HG03175 (cell line): ENCODE measurements around the gene PLAGL2.
"Not testable (repeated sequence)": the region's sequence is repeated elsewhere in the genome, so short reads cannot be mapped to it uniquely, and the experiment has no call there.

Source experiments
- ATAC-seq: cut with Tn5 transposase; IDR thresholded peaks from one replicate; pipeline ENCODE4 v1.9.1; 2021; ENCODE audit warnings: mild to moderate bottlenecking, moderate library complexity; ENCODE audit not compliant: unreplicated experiment

PLAGL2 gene

DNA sequence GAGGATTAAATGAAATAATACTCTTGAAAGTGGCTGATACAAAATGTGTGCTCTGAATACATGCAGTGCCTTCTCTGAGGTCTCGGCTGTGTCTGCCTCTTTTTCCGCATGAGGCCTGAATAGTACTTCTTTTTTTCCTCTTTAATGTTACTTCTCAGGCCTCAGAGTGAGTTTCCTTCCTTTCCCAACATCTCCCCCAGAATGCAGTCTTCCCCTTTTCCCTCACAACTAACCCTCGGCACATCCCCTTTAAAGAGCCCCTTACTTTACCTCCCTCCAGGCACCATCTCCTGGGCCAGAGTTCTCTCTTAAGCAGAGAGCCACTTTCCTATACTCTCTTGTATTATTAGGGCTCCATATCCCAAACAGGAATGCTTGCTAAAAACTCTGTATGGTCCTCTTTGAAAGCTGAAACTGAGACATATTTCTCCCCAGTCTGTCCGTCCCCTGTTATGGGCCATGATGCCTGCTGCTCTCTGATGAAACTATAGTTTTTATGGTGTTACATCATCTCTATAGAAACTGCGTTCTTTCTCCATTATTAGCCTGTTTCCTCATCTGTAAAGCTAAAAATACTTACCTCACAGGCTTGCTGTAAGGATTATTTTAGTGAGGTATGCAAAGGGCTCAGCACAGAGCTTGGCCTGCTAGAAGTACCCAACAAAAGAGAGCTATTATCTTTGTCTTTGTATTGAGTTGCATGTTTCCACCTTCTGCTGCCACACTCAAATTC lies 2.3 kb downstream of the PLAGL2 start:
- no peak for ATAC-seq

DNA sequence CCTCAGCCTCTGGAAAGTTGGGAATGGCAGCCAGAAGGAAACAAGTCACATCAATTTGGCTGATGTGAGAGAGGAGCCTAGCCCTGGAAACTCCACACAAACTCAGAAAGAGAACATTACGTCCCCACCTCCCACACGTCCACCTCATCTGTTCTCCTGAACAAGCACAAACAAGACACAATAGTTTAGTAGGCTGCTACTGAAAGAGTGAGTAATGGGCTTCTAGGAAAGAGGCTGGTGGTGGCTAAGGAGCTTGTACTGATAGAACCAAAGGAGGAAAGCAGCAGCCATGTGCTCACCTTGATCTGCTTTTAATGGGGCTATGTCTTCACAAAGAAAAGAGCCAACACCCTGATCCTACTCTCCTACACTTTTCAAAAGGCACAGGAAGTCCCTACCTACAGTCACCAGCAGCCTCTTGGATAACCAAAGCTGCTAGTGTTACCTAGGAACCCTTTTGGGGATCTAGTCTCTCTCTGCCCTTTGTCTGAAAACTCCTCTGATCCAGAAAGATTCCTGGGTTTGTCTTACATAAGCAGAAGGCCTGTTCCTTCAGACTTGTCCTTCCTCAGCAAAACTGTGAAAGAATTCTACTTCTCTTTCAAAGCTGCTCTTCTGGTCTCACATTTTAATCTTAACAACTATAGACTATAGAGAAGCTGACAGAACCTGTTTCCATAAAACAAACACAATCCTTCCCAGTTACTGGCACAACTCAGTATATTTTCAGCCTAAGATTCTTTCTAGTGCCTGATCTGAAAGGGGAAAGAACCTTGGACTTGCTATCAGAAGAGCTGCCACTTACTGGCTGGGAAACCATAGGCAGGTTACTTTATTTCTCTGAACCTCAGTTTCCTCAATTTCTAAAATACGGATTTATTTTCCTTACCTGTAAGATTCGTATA lies 3.1 kb downstream of the PLAGL2 start:
- ATAC-seq, result no peak

DNA sequence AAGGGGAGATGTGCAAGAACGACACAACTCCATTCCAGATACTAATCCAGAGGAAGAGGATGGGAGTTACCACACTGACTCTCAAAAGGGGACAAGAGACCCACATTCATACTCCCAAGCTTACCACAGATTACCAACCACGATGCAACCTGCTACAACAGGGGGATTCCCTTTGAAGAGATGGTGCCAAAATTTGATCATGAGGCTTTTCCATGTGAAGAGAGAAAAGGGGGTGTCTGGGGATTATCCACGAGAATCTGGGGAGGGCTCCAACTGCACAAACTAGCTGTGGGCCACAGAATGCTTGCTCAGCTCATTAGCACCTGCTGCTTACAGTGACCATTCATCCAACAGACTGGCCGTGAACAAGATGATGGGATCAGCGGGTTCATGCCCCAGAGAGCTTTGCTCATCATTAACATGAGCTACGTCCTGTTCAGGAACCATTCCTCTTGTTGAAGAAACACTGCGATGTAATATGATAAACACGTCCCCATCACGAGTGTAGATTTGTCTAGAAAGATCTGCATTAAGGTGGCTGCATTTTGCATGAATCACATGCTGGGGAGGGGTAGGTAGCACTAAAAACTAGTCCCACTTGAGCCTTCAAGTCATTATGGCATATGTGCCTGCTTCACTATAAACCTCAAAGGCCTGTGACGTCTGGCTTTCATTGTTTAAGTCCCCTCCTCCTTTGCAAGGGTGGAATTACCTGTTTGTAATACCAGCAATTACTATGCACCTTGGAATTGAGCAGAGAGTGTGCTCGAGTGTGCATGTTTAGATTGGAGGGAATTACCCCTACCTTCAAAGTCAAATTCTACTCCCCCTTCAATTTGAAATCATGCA lies 4.0 kb downstream of the PLAGL2 start:
- no peak for ATAC-seq

DNA sequence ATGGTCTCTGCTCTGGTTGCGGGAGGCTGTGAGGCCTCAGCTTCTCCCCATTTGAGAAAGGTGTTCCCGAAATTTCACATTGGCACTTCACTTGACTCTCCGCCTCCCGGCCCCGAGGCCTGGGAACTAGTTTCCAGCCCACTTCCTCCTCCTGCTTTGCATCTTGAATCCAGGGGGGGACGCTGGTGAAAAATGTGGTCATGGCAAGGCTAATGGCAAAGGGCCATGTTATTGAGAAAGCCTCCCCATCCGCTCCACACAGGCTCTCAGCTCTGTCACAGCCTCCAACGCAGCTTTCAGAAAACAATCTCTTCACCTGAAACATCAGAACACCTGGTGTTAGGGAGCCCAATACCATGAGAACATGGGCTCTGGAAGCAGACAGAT lies 5.6 kb downstream of the PLAGL2 start:
- no peak for ATAC-seq

DNA sequence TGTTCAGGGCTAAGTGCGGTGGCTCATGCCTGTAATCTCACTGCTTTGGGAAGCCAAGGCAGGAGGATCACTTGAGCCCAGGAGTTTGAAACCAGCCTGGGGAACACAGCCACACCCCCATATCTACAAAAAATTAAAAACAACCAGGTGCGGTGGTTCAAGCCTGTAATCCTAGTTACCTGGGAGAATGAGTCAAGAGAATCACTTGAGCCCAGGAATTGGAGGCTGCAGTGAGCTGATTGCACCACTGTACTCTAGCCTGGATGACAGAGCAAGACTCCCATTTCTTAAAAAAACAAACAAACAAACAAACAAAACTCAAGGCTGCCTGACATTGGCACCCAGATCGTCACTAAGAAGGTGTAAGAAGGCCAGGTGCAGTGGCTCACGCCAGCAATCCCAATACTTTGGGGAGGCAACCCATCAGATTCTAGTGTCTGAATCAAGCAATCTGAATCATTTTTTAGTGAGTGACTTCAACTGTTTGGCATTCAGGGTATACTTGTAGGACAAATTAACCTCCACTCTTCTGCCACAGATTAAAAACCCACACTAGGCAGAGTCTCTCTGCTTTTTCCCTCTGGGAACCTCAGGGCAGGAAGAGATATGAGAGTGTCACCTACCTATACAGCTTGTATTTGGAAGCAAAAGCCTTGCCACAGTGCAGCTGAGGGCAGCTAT lies 6.1 kb downstream of the PLAGL2 start:
- no peak for ATAC-seq

- no peak for ATAC-seq
Measured at GRCh38 chr20:32199006-32199405, 8.5 kb downstream of the PLAGL2 start.

DNA sequence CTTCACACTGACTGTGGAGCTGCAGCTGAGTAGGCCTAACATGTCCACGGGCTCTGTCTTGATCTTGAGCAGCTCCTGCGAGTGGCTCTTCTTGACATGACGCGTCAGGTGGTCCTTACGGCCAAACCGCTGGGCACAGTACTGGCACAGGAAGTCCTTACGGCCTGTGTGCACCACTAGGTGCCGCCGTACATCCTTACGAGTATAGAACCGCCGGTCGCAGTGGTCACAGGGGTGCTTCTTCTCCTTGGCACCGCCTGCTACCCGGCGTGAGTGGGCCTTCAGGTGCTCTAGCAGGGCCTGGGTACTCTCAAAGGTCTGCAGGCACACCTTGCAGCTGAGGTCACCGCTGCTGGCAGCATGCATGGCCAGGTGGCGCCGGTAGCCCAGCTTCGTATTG lies 10.4 kb downstream of the PLAGL2 start:
- not testable (repeated sequence) for ATAC-seq

DNA sequence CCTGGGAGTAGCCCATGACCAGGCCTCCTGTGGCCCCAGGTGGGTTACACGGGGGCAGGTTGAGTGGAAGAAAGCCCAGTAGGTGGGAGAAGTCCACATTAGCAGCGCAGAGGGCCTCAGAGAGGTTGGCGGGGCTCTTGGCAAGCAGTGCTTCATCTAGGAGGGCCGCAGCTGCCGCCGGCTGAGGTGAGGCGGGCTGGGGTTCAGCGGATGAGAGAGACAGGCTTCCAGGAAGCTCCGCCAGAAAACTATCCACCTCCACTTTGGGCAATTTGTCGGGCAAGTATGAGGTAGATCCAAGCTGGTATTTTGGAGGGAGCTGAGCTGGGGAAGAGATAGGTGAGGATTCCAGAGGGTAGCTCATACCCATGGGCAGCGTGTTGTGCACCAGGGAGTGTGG lies 10.9 kb downstream of the PLAGL2 start:
- not testable (repeated sequence) for ATAC-seq

GRCh38 chr20:32195581-32195980 lies 12.0 kb downstream of the PLAGL2 start:
- ATAC-seq, result no peak

GRCh38 chr20:32193996-32194395 lies 13.5 kb downstream of the PLAGL2 start:
- no peak for ATAC-seq

DNA sequence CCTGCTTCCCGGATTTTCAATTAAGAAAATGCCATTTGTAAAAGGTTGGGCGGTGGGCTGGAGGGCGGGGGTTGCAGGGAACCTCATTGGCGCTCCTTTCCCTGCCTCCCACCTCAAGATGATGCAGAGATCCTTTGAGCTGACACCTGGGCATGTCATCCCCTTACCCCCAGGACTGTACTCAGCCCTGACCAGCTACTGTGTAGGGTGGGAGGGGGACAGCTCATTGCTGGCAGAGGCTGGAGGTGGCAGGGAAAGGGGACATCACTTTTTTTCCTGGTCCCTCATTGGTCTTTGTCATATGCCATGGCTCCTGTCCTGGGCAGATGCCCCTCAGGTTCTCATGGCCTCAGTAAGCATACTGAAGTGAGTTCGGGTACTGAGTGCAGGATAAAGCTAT lies 14.2 kb downstream of the PLAGL2 start:
- not testable (repeated sequence) for ATAC-seq

- no peak for ATAC-seq
Measured at GRCh38 chr20:32192698-32193097, 14.8 kb downstream of the PLAGL2 start.

- ATAC-seq, result no peak
Measured at GRCh38 chr20:32191873-32192272, 15.7 kb downstream of the PLAGL2 start.

- no peak for ATAC-seq
Measured at GRCh38 chr20:32191422-32191821, 16.1 kb downstream of the PLAGL2 start.

DNA sequence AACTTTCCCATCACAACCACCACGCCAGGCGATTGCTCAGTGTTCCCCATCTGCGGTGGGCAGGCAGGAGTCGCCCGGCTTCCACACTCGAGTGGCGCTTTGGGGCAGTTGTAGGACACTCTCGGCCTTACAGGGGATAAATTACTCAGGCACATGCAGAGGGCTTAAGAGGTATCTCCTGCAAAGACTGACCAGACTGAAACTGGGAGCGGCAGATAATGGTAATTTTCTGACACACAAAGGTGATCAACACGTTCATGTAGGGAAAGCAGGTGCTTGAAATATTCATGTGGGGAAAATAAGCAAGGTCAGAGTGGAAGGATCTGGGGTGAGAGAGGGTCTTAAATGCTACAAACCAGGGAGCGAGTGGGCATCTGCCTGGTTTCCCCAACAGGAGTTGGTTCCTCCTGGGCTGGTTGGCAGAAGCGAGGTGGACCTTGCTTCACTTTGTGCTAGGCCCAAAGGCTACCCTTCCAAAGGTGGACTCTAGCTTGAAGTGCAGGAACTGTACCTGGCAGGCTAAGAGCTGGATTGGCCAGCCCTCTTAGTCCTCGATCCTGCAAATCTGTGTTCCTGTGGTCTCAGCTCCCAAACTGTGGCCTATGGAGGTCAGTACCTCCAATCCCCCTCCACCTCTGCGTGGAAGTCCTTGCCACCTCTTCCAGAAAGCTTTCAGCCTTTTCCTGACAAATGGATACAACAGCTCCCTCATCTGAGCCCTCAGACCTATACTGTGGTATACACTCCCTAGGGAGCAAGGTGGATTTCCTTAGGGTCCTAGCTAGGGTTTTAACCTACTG lies 16.7 kb downstream of the PLAGL2 start:
- no peak for ATAC-seq

DNA sequence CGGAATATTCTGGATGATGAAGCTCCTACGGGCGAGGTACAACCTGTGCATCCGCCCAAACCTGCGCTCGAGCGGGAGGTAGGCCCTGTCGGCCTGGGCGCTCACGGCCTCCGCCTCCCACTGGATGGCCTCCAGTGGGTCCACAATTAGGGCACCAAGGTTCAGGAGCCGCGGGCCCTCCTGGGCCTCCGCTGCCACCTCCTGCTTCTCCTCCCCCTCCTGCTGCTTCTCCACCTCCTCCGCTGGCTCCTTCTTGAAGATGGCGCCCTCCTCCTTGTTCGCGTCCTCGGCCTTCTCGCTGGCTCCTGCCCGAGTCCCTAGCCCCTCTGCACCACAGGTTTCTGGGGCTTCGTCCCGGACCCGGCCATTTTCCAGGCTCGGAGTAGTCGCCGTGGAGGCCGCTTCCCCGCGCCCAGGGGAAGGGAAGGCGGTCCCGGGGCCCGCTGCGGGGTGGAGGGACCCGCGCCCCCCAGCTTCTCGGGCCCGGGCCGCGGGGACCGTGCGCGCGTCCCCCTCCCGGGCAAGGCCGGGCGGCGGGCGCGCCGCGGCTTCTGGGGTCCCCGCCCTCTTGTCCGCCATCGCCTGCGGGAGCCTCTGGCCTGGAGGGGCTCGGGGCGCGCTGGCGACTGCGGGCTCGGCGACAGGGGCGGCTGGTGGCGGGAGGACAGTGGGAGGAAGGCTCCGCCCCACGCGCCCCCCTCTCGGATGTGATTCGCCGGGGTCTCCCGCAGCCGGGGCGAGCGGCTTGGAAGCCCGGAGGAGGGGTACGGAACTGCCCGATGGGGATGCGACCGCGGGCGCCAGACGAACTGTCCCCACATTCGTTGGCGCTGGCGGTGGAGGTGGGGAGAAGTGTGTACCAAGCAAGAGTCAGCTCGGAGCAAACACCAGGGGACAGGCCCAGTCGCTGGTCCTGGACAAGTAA lies 17.6 kb downstream of the PLAGL2 start:
- no peak for ATAC-seq

- ATAC-seq, result no peak
Measured at GRCh38 chr20:32189123-32189410, 18.5 kb downstream of the PLAGL2 start.

DNA sequence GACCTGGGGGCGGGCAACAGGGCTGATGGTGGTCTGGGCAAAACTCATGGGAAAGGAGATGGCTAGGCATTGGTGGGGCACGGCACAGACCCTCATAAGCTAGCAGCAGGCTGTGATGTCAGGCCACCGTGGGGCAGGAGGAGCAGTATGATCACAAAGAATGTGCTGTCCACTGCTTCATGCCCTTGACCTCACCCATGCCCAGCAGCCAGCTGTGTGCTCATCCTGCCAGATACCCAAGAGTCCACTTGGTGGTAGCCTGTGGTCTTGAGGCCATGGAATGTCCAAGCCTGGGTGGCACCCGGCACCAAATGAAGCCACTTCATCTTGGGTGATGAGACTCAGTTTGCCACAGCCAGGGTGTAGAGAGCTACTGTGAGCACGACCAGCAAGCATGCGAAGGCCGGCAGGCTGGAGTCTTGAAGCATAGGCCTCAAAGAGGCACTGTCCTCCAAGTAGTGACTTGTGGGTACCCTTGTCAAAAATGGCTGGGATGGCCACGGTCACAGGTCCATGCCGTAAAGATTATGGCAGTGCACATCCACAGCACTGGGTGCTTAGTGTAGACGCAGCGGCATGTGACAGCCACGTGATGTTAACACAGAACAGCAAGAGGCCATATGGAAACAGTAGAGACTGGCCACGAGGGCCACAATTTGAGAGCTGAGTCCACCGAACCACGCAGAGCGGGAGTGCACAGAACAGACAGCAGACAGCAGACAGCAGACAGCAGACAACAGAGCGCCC lies 19.0 kb downstream of the PLAGL2 start:
- no peak for ATAC-seq
